ENCODE data around the gene GABRA4. TPM values are rescaled to one million over a fixed set of nuclear protein-coding genes. Genes with fewer than 3 reads are reported as not detected.
A peak's percentile ranks its signal among the peaks of the same experiment; 100 is the strongest.

GABRA4 gene
- total RNA-seq, 1 donor, result not detected

DNA sequence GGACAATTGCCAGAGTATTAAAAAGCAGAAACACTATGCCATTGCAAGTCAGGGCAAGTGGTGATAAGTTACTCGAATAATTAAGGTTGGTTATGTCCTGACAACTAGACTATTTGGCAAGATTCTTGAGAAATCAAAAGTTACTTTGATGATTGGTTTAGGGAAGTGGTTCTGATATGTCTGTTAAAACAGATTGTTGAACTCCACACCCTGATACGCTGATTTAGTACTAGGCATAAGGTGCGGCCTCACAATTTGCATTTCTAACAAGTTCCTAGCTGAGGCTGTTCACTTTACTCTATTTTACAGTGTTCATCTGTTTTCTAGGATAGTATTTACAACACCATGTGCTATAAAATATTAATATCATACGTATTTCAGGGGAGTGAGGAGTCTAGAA, 12.5 kb downstream of the GABRA4 start:
- no peak for DNase-seq (ENCODE audit: low read depth in 2 of 3, low spot score in 2 of 3)

DNA sequence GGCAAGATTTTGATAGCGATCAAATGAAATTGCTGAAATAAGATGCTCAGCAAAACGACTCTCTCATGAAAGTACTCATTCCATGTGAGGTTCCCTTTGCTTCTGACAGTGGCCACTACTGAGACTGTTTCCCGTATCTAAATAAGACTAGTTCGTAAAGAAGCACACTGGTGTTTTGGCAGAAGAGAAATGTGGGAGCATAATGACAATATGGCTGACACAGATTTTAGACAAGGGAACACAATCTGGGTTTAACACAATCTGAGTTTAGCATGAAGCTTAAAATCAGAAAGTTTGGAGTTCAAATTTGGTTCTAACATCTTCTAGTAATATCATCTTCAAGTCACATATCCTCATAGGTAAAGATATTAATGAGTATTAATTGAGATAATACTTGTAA, 13.7 kb downstream of the GABRA4 start:
- DNase-seq (ENCODE audit: low read depth in 2 of 3, low spot score in 2 of 3), result no peak

DNA sequence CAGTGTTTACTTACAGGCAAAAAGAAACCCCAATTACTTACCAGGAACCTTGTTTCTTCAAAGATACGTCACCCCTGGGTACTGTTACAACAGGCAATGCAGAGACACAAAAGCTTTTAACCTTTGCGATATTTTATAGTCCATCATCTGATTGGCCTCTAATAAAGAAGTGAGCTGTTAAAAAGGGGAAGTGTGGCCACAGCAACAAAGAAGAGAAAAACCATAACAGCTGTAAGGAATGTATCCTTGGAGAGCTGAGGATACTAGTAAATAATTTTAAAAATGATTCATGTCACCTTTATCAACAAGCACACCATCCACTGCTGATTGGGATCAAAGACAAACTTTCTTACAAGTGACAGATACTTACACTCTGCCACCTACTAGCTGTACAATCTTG, 14.1 kb downstream of the GABRA4 start:
- no peak for DNase-seq (ENCODE audit: low read depth in 2 of 3, low spot score in 2 of 3)

DNA sequence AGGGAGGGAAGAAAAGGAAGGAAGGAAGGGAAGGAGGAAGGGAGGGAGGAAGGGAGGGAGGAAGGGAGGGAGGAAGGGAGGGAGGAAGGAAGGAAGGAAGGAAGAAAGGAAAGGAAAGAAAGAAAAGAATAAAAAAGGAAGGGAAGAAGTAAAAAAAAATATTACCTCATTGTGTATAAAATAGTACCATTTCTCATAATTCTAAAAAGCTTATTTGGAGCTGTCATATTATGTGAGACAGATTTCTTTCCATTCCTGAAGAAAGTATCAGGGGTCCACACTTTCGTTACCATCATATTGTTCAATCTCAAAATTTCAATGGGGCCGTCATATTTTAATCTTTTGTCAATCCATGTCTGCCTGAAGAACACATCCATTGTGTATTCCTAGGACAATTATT, 16.1 kb downstream of the GABRA4 start:
- DNase-seq (ENCODE audit: low read depth in 2 of 3, low spot score in 2 of 3), result no peak

DNA sequence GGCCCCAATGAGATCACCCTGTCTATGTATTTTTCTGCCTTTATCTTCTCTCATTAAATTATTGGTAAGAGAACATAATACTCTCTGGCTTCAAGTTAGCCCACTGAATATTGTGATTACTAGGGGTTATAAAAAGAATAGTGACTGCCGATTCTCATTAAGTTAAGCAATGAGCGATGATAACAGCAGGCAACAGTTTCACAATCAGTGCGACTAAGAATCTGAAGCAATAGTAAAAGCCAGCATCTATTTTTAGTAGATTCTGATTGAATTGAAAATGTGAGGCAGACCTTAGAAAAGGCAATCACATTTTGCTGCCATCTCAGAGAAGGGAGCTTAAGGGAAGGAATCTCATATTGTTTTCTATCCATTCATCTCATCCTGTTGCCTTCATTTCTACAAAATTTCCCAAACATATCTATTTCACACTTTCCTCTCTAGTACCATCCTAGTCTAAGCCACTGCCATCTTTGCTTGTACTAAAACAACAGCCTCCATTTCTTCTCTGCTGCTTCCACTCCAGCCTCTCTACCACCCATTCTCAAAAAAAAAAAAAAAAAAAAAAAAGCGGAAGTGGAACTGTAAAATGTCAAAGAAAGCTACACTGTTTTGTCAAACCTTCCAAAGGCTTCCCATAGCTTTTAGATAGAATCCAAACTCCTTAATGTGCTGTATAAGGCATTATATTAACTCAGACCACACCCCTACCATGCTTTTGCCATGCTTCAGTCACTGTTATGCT, 17.4 kb downstream of the GABRA4 start:
- no peak for DNase-seq (ENCODE audit: low read depth in 2 of 3, low spot score in 2 of 3)

DNA sequence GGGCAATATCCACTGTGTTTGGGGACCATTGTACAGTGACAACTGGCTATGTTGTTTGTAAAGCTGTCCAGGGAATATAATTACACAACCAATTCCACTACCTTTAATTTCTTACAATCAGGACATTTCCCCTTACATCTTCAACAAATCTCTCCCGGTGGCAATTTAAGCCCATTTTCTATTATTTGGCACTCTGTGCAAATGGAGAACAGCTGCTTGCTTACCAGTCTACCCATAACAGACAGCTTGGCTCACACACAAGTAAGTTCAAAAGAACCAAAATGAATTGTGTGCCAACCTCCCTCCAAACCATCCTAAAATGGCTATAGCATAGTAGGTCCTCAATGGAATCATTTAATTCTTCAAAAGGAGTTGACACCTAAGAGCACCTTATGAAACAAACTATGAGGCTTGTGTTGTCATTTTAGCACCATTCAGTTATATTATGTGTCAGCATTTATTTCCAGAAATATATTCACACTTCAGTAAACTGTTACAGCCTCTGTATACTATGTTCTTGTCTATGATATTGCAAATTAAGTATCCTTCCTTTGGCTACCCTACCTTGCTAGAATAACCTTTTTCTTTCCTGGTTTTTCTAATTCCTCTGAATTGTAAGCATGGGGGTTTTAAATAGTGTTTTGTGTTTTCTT, 18.4 kb downstream of the GABRA4 start:
- DNase-seq (ENCODE audit: low read depth in 2 of 3, low spot score in 2 of 3), result no peak

DNA sequence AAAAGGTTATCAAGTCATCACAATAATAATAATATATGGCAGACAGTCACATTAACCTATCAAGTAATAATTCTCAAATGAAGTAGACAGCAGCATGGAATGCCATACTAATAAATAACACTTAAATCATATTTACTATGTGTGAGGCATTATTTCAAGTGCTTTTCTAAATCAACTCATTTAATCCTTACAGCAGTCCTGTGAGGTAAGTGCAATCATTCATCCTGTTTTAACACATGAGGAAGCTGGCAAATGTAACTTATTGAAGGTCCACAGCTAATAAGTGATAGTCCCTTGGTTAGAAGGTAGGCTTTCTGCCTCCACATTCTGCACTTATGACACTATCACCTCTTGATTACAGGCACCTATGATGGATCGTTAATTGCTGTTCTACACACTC, 24.5 kb downstream of the GABRA4 start:
- no peak for DNase-seq (ENCODE audit: low read depth in 2 of 3, low spot score in 2 of 3)

DNA sequence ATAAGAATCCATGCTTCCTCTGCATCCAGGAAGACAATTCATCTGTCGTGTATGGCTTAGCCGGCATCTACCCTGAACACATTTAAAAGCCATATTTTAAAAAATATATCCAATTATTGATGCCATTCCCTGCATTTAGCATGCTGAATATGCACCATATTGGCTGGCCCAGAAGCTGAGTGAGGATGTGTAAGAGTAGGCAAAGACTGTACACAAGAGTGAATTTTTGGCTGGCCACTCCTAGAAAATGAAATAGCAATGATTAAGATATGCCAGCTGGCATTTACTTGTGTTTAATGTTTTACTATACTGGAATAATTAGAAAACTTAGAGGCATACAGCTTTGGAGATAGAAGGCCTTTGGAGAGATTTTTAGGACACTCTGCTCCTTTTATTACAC, 25.8 kb downstream of the GABRA4 start:
- no peak for DNase-seq (ENCODE audit: low read depth in 2 of 3, low spot score in 2 of 3)

DNA sequence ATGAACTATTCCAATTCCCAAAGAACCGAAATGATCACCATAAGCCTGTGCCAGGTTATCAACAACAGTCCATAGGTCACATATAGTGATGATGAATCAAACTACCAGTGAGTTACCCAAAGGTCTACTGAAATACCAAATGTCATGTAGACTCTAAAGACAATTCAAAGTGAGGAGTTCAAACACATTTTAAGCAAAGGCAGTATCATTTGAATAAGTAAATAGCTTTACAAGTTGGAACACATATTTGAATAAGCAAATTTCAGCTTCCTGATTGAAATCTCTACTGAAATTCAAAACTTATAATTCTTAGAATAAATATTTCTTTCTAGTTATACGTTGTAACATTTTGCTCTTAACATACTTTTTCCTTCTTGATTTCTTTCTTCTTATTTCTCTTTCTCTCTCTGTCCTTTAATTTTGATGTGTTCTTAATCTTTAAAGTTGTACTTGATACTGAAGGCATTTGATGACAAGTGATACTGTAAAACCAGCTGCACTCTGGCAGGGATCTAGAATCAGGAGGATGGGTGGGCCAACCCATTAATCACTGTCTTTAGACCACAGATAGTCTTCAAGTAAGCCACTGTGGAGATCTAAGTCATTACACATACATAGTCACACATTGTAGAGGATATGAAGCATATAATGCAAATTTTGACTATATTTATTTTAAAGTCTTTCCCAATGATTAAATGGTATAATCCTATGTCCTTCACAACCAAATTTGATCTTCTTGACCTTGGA, 34.5 kb downstream of the GABRA4 start:
- no peak for DNase-seq (ENCODE audit: low read depth in 2 of 3, low spot score in 2 of 3)

DNA sequence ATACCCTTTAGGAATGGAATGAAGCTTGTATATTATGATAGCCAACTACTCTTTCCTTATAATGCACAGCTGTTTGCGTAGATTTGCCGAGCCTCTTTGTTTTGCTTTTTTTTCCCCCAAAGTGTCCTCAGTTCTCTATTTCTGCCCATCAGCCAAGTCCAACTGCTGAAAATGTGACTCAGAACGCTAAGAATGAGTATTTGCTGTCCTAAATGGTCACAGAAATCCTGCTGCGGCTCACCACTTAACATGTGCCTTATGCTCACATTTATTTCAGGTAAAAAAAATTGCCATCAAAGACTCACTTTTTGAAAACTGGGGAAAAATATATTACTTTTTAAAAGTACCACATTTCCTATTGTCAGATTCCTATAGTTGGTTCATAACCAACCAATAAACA, 36.9 kb downstream of the GABRA4 start:
- DNase-seq (ENCODE audit: low read depth in 2 of 3, low spot score in 2 of 3), result no peak

DNA sequence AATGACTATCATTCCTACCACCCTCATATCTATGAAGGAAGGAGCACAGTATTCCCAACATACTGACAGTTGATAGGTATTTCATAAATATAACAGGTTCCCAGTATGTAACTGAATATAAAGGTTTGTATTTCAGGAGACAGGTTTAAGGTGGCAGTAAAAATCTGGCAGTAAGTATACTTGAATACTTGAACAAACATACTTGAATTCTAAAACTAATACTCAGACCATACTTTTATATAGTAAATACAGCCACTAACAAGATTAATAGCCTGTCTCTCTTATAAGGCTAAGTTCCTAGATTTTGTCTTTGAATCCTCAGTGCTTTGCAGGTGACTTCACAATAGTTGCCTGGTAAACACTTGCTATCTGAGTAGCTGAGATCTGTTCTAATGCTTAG, 37.8 kb downstream of the GABRA4 start:
- DNase-seq (ENCODE audit: low read depth in 2 of 3, low spot score in 2 of 3), result no peak

DNA sequence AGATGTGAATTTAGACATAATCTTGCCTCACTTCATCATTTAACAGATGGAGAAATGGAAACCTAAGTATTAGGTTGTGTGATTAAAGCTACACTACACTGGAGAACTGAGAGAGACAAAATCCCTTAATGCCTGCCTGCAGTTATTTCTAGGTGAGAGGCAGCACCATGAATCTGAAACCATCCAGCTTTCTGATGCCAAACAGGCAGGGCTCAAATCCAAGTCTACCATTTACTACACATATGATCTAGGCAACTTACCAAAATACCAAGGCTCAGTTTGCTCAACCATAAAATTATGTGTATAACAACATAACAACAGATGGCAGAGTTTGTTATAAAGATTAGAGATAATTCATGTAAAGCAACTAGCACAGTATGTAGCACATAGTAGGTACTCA, 38.7 kb downstream of the GABRA4 start:
- DNase-seq (ENCODE audit: low read depth in 2 of 3, low spot score in 2 of 3), result no peak

DNA sequence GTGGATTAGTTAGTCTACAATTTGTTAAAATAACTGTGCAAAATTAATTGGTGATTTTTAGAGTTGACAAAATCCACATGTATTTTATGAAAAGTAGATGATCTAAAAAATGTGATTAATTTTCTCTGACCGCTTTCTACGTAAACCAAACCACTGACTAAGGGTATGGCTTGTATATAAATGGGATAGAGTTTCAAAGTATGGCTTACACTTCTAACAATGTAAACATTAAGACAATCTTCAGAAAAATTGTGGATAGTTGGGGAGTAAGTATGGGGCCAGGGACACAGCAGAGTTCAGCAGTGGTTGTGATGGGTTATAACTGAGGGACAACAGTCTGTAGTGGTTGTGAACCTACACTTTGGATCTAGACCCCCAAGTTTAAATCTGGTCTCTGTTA, 39.8 kb downstream of the GABRA4 start:
- no peak for DNase-seq (ENCODE audit: low read depth in 2 of 3, low spot score in 2 of 3)

DNA sequence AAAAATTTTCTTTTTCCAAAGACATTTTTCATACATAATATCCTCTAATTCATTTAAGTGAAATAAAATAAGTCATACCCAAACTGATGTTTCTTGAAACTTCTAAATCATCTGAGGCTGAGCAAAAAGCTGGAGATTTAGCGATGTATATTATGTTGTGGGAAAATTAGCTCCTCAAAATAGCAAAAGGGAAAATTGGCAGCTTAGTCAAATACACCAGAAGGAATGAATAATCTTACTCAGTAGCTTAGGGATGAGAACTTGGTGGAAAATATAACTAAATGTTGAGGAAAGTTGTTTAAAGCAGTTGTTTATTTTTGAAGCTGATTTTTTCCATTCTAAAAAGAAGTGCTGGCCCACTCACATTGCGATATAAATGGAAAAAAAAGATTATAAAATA, 40.9 kb downstream of the GABRA4 start:
- no peak for DNase-seq (ENCODE audit: low read depth in 2 of 3, low spot score in 2 of 3)

DNA sequence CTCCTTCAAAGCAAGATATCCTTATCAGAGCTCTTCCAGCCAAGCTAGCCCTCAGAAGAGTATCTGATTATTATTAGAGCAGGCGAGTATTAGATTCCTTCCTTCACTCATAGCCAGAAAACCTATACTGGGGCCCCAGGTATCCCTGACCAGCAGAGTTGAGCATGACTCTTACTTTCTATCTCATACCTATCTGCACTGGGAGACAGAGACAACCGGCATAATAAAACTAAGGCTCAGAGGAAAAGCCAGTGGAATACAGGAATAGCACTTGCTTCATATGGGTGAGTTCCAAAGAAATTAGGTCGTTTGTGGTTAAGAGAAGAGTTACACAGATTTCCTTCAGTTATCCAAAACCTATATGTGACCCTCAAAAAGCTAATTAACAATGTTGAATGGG, 42.6 kb downstream of the GABRA4 start:
- no peak for DNase-seq (ENCODE audit: low read depth in 2 of 3, low spot score in 2 of 3)

DNA sequence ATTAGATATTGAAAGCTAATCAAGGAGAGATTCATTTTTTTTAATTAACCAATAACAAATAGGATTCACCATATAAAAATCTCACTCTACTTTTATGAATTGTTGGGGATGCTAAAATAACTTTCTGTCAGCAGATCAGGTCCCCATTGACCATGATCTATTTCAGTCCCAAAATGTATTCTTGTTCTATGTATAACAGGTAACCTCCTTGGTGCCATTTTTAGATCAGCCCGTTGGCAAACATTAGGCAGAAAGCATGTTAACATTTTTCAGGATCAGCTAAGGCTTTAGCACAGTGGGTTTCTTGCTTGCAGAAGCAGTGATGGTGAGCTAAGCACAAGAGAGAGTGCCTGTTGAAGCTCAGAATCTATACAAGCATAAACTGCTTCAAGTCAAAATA, 43.6 kb downstream of the GABRA4 start:
- no peak for DNase-seq (ENCODE audit: low read depth in 2 of 3, low spot score in 2 of 3)

DNA sequence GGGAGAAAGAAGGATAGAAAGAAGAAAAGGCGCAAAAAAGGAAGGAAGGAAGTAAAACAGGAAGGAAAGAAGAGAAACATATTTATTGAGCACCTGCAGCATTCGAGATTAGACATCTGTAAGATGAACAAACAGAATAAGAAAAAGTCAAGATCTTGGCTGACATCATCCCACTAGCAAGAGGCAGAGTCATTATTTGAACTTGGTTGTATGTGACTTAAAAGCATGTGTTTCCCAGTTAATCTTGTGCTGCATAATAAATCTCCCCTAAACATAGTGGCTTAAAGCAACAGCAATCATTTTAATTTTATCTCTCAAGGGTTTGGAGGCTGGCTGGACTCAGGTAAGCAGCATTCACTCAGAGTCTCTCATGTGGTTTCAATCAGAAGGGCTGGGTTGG, 45.8 kb downstream of the GABRA4 start:
- no peak for DNase-seq (ENCODE audit: low read depth in 2 of 3, low spot score in 2 of 3)

DNA sequence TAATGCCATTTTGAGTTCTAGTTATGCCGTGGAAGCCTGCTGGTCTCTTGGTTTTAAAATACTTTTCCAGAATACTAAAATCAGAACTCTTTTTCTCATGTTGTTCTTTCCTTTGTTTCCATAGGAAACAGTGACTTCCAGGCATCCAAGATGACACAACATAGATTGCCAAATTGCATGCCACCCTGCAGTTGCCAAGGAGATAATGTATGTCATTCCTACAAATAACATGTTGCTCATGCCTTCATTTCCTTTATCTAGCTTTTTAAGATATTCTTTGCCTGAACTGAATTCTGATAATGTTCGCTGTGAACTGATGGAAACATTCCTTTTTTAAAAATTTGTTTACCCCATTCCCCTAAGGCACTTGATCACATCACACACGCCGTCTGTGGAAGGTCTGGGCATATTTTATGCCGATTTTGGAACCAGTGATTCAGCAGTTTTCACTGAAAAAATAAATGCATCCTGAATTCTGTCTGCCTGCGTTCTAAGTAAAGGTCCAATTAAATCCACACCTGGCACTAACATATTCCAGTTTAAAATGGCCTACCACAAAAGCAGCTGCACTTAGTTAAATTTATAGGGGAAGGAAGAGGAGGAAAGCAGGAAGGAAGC, 46.4 kb downstream of the GABRA4 start:
- no peak for DNase-seq (ENCODE audit: low read depth in 2 of 3, low spot score in 2 of 3)

DNA sequence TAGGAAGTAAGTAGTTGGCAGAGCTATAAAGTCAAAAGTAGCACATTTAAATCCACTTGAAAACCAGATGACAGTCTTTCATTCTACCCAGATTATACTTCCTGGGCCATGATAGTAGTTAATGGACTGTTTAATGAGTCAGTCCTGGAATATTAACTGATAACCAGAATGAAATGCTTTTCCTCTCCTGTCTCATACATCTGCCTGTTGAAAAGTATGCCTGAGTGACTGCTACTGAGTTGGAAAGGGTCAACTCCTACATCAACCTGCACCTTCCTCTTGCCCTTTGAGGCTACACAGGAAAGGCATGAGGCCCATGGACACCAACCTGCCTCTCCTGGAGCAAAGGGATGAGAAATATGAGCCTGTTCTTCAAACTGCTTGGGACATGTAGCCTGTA, 48.3 kb downstream of the GABRA4 start:
- DNase-seq (ENCODE audit: low read depth in 2 of 3, low spot score in 2 of 3), result no peak

DNA sequence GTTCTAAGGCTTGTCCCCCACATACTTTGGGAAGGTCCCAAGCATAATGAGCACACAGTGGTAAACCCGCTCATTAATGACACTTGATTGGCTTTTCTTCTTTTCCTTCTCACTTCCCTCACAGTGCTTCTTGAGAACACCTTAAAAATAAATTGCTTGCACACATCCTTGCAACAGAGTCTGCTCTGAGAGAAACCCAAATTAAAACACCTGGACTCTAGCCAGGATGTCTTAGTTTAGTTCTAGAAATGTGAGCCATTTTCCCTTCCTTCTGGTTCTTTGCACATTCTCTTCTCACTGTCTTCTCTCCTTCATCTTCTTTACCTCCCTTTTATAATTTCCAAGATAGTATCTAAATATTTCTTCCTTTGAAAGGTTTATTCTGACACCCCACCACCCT, 49.0 kb downstream of the GABRA4 start:
- no peak for DNase-seq (ENCODE audit: low read depth in 2 of 3, low spot score in 2 of 3)

DNA sequence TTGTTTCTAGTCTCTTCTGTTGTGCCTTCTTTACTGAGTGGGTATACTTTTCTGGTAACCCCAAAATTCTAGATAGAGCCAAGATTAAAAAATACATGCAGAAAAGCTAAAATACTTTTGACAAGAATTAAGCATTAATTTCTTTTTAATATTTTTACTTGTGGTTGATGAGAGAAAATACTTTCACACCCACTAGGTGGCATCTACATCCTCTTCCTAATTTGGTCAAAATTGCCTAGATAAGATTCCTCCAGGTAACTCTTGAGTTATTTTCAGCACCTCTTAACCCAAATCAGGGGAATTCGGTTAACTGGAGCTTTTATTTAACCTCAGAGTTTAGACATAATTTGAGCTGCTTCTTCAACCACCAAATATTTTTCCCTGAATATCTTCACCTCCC, 55.9 kb downstream of the GABRA4 start:
- peak in 1 of 3 donors; percentile 2 for DNase-seq (ENCODE audit: low read depth in 2 of 3, low spot score in 2 of 3)

DNA sequence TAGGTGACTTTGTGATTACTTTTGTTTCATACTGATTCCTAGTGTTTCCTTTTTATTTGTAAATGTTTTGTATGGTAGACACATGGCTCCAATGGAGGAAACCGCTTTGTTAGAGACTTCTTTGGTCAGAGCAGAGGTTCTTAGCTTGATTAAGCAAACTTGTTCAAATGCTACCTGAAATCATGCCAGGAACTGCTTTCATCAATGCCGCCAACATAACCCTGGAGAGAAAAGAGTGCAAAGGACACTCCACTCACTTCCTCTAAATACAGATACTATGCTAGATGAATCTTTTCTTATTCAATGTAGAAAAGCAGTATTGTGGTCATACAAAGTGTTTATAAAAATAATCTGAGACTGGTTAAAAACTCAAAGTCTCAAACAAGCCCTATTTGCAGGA, 58.7 kb downstream of the GABRA4 start:
- DNase-seq (ENCODE audit: low read depth in 2 of 3, low spot score in 2 of 3), result no peak
